Activated T-cell treated with anti-CD3 and anti-CD28 coated beads, Interleukin-2, amount 50 U/mL, for 4 hours (primary cell): Measurements from ENCODE around the gene KDM4B. TPM values are rescaled to one million over a fixed set of nuclear protein-coding genes. Genes with fewer than 3 reads are reported as not detected.

Source experiments
- ATAC-seq, 2 donors: fragments of 200-7000 bp; cut with Tn5 transposase; one replicate each; pipeline ENCODE4 v1.10.0; 2021
- DNase-seq: peaks from one replicate; pipeline ENCODE4 v3.0.0-alpha.2; 2020
- H3K27me3 Mint-ChIP-seq: one replicate; pipeline ENCODE4 v1.8.0; 2021; ENCODE audit warnings: low read depth, mixed read lengths
- H3K36me3 Mint-ChIP-seq: one replicate; pipeline ENCODE4 v1.8.0; 2022; ENCODE audit warnings: mixed read lengths; ENCODE audit not compliant: insufficient read depth
- H3K4me1 Mint-ChIP-seq: one replicate; pipeline ENCODE4 v1.8.0; 2021; ENCODE audit warnings: low read depth, mixed read lengths
- H3K4me3 Mint-ChIP-seq: one replicate; pipeline ENCODE4 v1.8.0; 2021; ENCODE audit warnings: mild to moderate bottlenecking, moderate library complexity, mixed read lengths
- H3K9me3 Mint-ChIP-seq: one replicate; pipeline ENCODE4 v1.8.0; 2021; ENCODE audit warnings: mixed read lengths
- total RNA-seq, 3 donors: library from RNA; stranded (reverse); gene quantifications; one replicate each; pipeline ENCODE4 v1.2.1, GENCODE V29; 2021

KDM4B gene
- total RNA-seq, 3 donors from 2014 or later: 13.3 to 18.1 (median 16.7) TPM

DNA sequence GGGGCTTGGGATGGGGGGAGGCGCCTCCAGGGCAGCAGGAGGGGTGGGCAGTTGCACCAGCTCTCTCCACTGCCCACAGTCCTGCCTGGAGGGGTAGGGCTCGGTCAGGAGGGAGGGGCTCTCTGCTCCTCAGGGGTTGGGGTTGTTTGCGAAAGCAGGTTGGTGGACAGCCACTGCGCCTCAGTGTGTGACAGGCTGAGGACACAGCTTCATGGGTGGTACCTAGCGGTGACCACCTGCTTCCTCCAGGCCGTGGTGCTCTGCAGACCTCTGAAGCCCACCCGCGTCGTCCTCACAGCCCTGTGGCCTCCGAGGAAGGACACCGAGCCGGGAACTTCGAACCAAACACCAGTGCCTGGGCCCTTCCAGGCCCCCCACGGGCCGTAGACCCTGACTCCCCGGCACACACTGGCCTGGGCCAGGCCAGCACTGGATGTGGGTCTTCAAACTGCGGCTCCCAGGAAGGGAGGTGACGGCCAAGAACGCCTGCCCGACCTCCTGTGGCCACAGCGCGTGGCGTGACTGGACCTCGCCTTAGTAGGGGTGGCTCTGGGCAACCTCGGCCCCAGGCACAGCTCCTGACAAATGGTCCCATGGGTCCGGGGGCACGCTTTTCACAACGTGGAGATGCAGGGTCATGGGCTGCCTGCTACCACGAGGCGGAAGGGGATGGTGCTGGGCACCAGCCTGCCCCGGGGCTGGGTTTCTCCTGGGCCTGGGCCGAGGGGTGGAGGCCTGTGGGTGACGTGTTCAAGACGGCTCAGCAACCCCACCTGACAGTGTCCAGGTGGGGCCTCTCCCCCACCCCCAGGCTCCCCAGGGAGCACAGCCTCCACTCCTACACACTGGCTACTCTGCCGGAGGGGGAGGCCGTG is 173.2 kb downstream of the KDM4B start:
- ATAC-seq (no peak), DNase-seq (no peak)
- H3K36me3 Mint-ChIP-seq: peaks cover 28% of the 10 kb centered on the region

DNA sequence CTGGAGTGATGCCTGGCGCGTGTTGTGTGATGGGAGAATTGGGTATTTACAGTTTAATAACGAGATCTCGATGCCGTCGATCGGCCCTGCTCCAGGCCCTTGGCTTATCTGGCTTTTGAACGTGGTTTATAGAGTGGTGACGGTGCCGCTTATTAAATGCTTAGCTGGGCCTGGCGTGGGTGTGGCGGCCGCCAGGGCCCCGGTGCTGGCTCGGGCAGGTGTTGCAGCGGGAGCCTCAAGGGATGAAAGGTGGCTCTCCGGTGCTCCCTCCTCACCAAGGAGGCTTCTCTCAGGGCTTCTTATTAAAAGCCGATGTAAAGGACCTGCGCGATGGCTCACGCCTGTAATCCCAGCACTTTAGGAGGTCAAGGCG is 173.8 kb downstream of the KDM4B start:
- DNase-seq (no peak), ATAC-seq (no peak)
- H3K36me3 Mint-ChIP-seq: peaks cover 30% of the 10 kb centered on the region
- H3K27me3 Mint-ChIP-seq: no peaks in the 10 kb centered on the region
- no peaks in the 10 kb centered on the region for H3K9me3 Mint-ChIP-seq
- peaks cover 22% of the 10 kb centered on the region for H3K4me1 Mint-ChIP-seq
- no peak overlapping the region for H3K4me3 Mint-ChIP-seq

More for the DNA sequence above, 173.2 kb downstream of the KDM4B start:
- no peaks in the 10 kb centered on the region for H3K9me3 Mint-ChIP-seq
- H3K27me3 Mint-ChIP-seq: no peaks in the 10 kb centered on the region
- no peak overlapping the region for H3K4me3 Mint-ChIP-seq
- H3K4me1 Mint-ChIP-seq: peaks cover 22% of the 10 kb centered on the region

DNA sequence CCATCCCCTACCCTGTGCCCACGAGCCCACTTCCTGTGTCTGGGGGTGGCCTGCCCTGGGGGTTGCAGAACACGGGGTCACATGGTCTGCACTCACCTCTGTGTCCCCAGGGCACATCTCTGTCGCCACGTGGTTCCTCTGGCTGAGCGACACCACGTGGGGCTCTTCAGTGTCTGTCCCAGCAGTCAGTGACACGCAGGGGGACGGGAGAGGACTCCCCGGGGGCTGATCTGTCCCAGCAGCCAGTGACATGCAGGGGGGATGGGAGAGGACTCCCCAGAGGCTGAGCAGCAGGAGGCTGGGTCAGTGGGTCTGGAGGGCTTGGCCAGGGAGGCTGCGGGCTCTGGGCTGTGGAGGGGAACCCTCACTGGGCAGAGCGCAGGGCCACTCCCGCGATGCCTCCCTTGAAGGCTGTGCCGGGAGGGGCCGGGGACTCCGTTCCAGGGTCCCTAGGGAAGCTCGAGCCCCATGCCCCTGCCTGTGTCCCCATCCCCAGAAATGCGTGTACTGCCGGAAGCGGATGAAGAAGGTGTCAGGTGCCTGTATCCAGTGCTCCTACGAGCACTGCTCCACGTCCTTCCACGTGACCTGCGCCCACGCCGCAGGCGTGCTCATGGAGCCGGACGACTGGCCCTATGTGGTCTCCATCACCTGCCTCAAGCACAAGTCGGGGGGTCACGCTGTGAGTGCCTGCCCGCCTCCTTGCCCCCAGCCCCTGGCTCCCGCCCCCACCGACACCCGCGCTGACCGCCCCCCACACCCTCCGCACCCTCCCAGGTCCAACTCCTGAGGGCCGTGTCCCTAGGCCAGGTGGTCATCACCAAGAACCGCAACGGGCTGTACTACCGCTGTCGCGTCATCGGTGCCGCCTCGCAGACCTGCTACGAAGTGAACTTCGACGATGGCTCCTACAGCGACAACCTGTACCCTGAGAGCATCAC is 174.8 kb downstream of the KDM4B start:
- Mint-ChIP-seq H3K4me3 (no peak overlapping the region), H3K9me3 (no peaks in the 10 kb centered on the region), H3K36me3 (peaks cover 29% of the 10 kb centered on the region), H3K4me1 (peaks cover 14% of the 10 kb centered on the region), H3K27me3 (no peaks in the 10 kb centered on the region)
- DNase-seq (no peak), ATAC-seq (no peak)

DNA sequence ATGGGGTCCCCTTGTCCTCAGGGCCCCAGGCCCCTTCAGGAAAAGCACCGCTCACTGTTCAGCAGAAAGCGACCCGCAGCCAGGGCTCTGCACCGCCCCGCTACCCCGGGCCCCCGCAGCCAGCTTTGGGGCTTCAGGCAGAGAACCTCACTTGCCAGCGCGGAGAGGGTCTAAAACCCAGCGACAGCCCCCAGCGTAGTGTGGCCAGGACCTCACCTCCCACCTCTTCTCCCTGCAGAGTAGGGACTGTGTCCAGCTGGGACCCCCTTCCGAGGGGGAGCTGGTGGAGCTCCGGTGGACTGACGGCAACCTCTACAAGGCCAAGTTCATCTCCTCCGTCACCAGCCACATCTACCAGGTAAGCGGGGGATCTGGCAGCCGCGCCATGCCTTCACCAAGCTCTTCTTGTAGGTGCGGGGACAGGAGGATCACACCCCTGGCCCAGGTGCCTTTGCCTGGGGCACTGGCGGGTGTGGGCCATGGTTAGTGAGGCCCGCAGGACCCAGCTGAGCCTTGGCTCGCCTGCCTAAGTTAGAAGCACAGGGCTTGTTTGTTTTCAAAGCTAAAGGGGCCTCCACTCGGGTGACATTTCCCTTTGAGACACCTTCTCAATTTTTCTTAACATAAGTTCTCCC is 175.7 kb downstream of the KDM4B start:
- Mint-ChIP-seq H3K4me1 (peaks cover 5% of the 10 kb centered on the region), H3K36me3 (peaks cover 22% of the 10 kb centered on the region), H3K27me3 (no peaks in the 10 kb centered on the region), H3K4me3 (no peak overlapping the region), H3K9me3 (no peaks in the 10 kb centered on the region)
- no peak for ATAC-seq
- DNase-seq: no peak

DNA sequence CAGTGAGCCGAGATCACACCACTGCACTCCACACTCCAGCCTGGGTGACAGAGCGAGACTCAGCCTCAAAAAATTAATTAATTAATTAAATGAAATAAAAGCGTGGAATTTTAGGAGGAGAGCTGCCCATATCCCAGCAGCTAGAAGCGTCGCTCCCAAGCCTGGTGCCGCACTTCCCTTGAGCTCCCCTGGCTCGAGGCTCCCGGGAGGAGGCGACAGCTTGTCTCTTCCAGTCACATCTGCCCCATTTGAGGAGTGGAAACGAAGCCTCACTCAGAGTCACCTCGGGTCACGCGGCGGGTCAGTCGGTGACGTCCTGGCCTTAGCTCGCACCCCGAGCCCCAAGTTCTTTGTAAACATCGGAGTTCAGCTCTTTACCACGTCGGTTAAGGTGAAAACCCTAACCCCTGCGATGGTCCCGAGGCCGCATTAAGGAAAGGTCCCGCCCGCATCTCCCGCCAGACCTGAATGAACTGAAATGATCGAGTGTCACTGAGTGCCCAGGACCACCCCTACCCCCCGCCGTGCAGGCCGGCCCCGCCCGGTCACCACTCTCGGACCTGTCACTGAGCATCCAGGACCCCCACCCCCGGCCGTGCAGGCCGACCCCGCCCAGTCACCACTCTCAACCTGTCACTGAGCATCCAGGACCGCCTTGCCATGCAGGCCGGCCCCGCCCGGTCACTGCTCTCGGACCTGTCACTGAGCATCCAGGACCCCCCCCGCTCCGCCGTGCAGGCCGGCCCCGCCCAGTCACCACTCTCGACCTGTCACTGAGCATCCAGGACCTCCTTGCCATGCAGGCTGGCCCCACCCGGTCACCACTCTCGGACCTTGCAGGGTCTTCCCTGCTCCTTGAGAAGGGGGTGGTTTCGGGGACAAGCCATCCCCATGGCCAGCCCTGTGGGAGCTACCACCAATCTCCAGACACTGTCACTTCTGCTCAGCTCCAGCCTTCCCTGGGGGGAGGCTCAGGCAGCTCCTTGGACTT is 176.9 kb downstream of the KDM4B start:
- no peak overlapping the region for H3K4me3 Mint-ChIP-seq
- no peak for ATAC-seq
- H3K36me3 Mint-ChIP-seq: peaks cover 22% of the 10 kb centered on the region
- no peaks in the 10 kb centered on the region for H3K9me3 Mint-ChIP-seq
- H3K27me3 Mint-ChIP-seq: no peaks in the 10 kb centered on the region
- H3K4me1 Mint-ChIP-seq: peaks cover 3% of the 10 kb centered on the region
- no peak for DNase-seq

DNA sequence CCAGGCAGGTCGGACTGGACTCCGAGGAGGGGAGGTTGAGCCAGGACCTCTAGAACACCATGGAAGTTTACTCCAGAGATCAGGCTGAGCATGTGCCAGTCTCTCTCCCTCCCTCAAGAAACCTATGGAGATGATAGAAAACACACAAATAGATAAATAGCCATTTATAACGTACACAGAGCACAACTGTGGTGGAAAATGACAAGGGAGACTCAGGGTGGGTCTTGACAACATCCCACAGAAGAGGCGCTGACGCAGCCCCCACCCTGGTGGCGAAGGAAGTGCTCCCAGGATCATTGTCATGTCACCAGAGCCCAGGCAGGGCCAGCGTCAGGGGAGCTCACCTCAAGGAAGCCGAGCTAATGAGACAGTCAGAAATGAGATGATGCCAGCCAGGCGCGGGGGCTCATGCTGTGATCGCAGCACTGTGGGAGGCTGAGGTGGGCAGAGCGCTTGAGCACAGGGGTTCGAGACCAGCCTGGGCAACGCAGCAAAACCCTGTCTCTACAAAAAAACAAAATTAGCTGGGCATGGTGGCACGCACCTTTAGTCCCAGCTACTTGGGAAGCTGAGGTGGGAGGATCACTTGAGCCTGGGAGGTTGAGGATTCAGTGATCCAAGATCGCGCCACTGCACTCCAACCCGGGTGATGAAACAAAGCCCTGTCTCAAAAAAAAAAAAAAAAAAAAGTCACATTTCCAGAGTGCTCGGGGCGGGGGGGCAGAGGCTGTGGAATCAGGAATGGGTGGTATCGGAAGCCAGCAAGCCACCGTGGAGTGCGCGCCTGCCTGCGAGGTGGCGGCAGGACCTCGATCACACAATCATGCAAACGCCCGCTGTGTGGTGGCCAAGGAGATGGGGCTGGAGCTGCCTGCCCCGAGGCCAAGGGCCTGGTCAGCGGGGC is 178.4 kb downstream of the KDM4B start:
- Mint-ChIP-seq H3K4me1 (peaks cover 3% of the 10 kb centered on the region), H3K9me3 (no peaks in the 10 kb centered on the region), H3K36me3 (peaks cover 22% of the 10 kb centered on the region), H3K4me3 (no peak overlapping the region), H3K27me3 (no peaks in the 10 kb centered on the region)
- ATAC-seq (no peak), DNase-seq (no peak)

DNA sequence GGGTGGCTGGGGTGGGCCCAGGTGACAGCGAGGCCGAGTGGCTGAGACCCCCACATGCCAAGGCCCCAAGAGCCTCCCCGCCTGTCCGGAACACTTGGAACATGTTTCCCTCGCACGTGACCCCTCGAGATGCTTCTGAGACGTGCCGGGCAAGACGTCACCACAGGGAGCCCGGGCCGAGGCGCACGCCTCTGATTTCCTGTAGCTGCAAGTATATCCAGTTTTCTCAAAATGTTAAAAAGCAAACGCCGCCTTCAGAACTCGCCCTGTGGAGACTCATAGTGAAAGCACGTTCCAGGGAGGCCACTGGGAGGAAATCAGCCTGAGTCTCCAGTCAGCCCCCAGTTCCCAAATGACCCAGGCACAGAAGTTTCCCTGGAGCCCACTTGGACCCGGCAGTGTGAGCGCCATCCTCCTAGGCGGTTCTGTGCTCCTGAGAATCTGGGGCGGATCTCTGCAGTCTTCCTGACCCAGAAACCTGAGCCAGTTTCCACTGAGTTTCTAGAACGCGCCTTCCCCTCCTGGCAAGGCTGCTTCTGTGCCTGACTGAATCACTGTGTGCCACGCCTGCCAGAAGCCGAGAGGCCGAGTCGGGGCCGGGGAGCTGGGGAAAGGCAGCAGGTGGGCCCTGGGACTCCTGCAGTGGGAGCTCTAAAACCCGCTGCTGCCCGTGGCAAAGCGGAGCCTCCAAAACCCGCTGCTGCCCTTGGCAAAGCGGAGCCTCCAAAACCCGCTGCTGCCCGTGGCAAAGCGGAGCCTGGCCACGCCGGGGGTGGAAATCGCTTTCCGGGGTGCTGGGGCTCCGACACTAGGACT is 179.3 kb downstream of the KDM4B start:
- ATAC-seq: no peak
- H3K4me3 Mint-ChIP-seq: no peak overlapping the region
- no peak for DNase-seq
- H3K4me1 Mint-ChIP-seq: peaks cover 2% of the 10 kb centered on the region
- no peaks in the 10 kb centered on the region for H3K9me3 Mint-ChIP-seq
- H3K27me3 Mint-ChIP-seq: no peaks in the 10 kb centered on the region
- H3K36me3 Mint-ChIP-seq: peaks cover 21% of the 10 kb centered on the region

DNA sequence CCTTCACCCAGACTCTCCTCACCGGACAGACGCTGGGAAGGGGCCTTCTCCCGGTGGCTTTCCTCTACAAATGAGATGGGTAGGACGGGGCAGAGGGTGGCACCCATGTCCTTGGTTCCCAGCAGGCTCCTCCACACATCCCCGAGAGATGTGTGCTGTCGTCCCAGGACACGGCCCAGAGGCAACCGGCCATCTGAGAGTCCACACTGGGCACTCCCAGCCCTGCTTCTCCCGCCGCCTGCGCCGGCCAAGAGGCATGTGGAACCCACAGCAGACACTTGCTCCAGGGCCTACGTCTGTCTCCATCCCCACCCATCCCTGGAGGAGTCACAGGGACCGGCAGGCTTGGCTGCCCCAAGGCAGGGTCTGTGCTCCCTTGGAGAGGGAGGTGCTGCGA is 179.9 kb downstream of the KDM4B start:
- Mint-ChIP-seq H3K4me1 (no peaks in the 10 kb centered on the region), H3K27me3 (no peaks in the 10 kb centered on the region), H3K9me3 (no peaks in the 10 kb centered on the region), H3K4me3 (no peak overlapping the region), H3K36me3 (peaks cover 19% of the 10 kb centered on the region)
- DNase-seq (peak; percentile 3), ATAC-seq (no peak)

DNA sequence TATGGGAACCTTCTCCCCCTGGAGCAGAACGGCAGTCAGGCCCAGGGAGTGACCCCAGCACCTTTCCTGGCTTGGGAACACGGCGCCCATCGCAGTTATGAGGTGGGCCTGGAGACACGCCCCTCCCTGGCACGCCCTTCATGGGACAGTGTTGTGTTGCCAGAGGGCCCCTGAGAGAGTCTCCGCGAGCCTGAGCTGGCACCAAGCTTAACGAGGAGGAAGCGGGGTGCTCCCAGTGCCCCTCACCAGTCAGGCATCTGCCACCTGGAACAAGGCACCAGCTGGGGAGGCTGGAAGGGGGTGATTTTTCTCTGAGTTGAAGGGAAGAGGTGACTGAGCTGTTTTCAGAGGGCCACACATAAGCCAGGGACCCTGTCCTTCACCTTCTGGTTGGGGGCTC is 180.6 kb downstream of the KDM4B start:
- Mint-ChIP-seq H3K9me3 (no peaks in the 10 kb centered on the region), H3K27me3 (no peaks in the 10 kb centered on the region), H3K4me3 (no peak overlapping the region), H3K4me1 (no peaks in the 10 kb centered on the region), H3K36me3 (peaks cover 19% of the 10 kb centered on the region)
- no peak for DNase-seq
- ATAC-seq: no peak

DNA sequence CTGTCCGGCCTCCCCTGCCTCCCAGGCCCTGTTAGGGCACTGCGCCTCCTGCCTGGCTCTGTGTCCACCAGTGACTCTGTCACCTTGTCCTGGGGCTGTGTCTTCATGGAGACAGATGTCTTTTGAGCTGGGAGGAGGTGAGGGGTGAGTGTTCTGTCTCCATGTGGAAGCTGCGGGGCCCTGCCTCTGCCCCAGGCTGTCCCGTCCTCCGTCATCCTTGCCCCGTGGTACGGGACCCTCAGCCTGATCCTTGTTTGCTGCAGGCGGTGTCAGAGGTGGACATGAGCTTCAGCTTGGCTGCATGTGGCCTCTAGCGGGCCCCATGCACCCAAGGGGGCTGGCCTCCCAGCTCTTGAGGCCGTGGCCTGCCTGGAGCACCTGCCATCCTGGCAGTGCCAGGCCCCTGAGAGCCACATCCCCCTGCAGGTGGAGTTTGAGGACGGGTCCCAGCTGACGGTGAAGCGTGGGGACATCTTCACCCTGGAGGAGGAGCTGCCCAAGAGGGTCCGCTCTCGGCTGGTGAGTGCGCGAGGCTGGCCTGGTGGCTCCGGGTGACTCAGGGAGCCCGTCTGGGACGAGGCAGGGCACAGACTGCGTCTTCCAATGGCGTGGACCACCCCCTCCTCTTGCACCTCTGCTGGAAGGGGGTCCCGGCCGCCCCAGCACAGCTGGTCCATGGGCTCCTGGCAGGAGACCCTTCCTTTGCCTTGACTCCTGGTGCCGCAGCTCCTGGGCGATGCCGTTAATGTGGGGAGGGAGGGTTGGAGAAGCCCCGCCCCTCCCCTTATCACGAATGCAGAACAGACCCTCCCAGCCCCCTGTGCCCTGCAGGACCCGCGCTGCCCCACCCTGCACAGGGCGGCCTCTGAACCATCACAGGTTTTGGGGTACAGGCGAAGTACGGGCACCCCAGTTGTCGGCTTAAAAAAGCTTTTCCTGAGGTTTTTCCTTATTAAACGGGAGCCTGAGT is 181.3 kb downstream of the KDM4B start:
- peaks cover 16% of the 10 kb centered on the region for H3K36me3 Mint-ChIP-seq
- no peaks in the 10 kb centered on the region for H3K9me3 Mint-ChIP-seq
- no peaks in the 10 kb centered on the region for H3K4me1 Mint-ChIP-seq
- ATAC-seq: no peak
- no peak for DNase-seq
- H3K4me3 Mint-ChIP-seq: no peak overlapping the region
- no peaks in the 10 kb centered on the region for H3K27me3 Mint-ChIP-seq

DNA sequence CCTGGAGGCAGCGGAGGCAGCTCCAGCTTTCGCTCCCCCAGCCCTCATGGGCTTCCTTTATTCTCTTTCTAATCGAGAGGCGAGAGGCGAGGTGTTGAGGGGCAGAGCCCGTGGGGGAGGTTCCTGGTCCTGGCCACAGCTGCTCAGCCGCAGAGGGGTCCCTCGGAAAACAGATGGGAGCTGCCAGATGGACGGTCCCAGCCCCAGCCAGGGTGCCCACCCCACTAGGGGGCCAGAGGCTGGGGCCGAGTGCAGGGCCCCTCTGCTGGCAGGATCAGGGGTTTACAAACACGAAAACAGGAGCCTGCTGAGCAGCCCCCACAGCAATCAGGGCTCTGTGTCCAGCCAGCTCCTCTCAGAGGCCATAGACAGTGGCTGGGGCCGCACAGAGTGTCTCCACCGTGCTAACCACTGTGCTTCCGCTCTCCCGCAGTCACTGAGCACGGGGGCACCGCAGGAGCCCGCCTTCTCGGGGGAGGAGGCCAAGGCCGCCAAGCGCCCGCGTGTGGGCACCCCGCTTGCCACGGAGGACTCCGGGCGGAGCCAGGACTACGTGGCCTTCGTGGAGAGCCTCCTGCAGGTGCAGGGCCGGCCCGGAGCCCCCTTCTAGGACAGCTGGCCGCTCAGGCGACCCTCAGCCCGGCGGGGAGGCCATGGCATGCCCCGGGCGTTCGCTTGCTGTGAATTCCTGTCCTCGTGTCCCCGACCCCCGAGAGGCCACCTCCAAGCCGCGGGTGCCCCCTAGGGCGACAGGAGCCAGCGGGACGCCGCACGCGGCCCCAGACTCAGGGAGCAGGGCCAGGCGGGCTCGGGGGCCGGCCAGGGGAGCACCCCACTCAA is 182.2 kb downstream of the KDM4B start:
- H3K4me1 Mint-ChIP-seq: no peaks in the 10 kb centered on the region
- H3K36me3 Mint-ChIP-seq: peaks cover 13% of the 10 kb centered on the region
- H3K9me3 Mint-ChIP-seq: no peaks in the 10 kb centered on the region
- no peak for DNase-seq
- H3K4me3 Mint-ChIP-seq: no peak overlapping the region
- no peaks in the 10 kb centered on the region for H3K27me3 Mint-ChIP-seq
- no peak for ATAC-seq
